ENCODE measurements around the gene BGN.

DNA sequence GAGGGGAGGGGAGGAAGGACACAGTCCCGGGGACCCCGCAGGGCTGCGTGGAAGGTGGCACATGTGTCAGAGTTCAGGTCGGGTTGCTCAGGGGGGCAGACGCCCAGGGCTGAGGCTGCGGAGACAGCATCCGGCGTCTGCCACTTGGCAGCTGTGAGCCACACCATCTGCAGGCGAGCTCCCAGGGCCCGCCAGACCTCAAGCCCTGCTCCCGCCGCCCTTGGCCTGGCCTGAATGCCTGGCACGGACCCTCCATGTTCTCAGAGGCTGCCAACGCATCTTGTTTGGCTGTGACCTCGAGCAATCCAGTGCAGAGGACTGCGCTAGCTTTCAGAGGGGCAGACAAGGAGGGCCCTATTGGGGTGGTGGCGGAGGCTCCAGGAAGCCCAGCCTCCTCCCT, 5.1 kb downstream of the BGN start:
- TF ChIP-seq, protein P1, sequence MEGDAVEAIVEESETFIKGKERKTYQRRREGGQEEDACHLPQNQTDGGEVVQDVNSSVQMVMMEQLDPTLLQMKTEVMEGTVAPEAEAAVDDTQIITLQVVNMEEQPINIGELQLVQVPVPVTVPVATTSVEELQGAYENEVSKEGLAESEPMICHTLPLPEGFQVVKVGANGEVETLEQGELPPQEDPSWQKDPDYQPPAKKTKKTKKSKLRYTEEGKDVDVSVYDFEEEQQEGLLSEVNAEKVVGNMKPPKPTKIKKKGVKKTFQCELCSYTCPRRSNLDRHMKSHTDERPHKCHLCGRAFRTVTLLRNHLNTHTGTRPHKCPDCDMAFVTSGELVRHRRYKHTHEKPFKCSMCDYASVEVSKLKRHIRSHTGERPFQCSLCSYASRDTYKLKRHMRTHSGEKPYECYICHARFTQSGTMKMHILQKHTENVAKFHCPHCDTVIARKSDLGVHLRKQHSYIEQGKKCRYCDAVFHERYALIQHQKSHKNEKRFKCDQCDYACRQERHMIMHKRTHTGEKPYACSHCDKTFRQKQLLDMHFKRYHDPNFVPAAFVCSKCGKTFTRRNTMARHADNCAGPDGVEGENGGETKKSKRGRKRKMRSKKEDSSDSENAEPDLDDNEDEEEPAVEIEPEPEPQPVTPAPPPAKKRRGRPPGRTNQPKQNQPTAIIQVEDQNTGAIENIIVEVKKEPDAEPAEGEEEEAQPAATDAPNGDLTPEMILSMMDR (IDR thresholded peaks at IDR 0.05) = no peak
- TF ChIP-seq POLR2AphosphoS5 (IDR thresholded peaks at IDR 0.05; ENCODE audit: low read depth, low read length) (no peak), SIN3A (IDR thresholded peaks at IDR 0.05; ENCODE audit: borderline replicate concordance, insufficient read depth, low read depth, low read length) (no peak), TCF7L2 (IDR thresholded peaks at IDR 0.05; ENCODE audit: low read depth, low read length) (no peak)
- TF ChIP-seq, protein P2, sequence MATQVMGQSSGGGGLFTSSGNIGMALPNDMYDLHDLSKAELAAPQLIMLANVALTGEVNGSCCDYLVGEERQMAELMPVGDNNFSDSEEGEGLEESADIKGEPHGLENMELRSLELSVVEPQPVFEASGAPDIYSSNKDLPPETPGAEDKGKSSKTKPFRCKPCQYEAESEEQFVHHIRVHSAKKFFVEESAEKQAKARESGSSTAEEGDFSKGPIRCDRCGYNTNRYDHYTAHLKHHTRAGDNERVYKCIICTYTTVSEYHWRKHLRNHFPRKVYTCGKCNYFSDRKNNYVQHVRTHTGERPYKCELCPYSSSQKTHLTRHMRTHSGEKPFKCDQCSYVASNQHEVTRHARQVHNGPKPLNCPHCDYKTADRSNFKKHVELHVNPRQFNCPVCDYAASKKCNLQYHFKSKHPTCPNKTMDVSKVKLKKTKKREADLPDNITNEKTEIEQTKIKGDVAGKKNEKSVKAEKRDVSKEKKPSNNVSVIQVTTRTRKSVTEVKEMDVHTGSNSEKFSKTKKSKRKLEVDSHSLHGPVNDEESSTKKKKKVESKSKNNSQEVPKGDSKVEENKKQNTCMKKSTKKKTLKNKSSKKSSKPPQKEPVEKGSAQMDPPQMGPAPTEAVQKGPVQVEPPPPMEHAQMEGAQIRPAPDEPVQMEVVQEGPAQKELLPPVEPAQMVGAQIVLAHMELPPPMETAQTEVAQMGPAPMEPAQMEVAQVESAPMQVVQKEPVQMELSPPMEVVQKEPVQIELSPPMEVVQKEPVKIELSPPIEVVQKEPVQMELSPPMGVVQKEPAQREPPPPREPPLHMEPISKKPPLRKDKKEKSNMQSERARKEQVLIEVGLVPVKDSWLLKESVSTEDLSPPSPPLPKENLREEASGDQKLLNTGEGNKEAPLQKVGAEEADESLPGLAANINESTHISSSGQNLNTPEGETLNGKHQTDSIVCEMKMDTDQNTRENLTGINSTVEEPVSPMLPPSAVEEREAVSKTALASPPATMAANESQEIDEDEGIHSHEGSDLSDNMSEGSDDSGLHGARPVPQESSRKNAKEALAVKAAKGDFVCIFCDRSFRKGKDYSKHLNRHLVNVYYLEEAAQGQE (IDR thresholded peaks at IDR 0.05; ENCODE audit: insufficient read depth in 1 of 2, low read depth in 2 of 2, low read length in 1 of 2) = no peak

All from Panc1 (cell line).